HepG2 (cell line): ENCODE measurements around the gene P2RX2. TPM values are rescaled to one million over a fixed set of nuclear protein-coding genes. Genes with fewer than 3 reads are reported as not detected.

Experiments used
- GABPA ChIP-seq, 2 experiments: IDR thresholded peaks; 2 replicates each; pipeline ENCODE4 v1.6.1; 2011 to 2016; ENCODE audit warnings: low read depth in 2 of 2, low read length in 1 of 2, missing biosample characterization in 1 of 2, missing genetic modification characterization in 1 of 2
- HBP1 ChIP-seq: IDR thresholded peaks from 2 replicates; pipeline ENCODE4 v1.6.1; 2016; ENCODE audit warnings: low read depth, control low read depth
- HDAC1 ChIP-seq: sonication (generic); formaldehyde crosslinking; IDR thresholded peaks from 2 replicates; pipeline ENCODE4 v1.5.1; 2020; ENCODE audit warnings: mild to moderate bottlenecking, missing genetic modification reagents
- HNRNPL ChIP-seq: fragments of 200-400 bp; formaldehyde crosslinking; IDR thresholded peaks from 2 replicates; pipeline ENCODE4 v1.6.1; 2017; ENCODE audit warnings: mild to moderate bottlenecking, low read depth, low read length
- IRF9 ChIP-seq: sonication (generic); formaldehyde crosslinking; IDR thresholded peaks from 2 replicates; pipeline ENCODE4 v1.8.0; 2022; ENCODE audit warnings: missing genetic modification reagents, mild to moderate bottlenecking, borderline replicate concordance
- MAFF ChIP-seq: IDR thresholded peaks from 2 replicates; pipeline ENCODE4 v1.6.1; 2011; ENCODE audit warnings: low read depth, low read length, improper control_type of control experiment
- NR1H2 ChIP-seq: sonication (generic); formaldehyde crosslinking; IDR thresholded peaks from 2 replicates; pipeline ENCODE4 v1.8.1; 2022; ENCODE audit warnings: low read depth, missing genetic modification reagents, borderline replicate concordance
- NR3C1 ChIP-seq: sonication (generic); formaldehyde crosslinking; IDR thresholded peaks from 2 replicates; pipeline ENCODE4 v1.4.0; 2020; ENCODE audit warnings: missing genetic modification reagents
- PRDM15 ChIP-seq: sonication (generic); formaldehyde crosslinking; IDR thresholded peaks from 2 replicates; pipeline ENCODE4 v1.4.0; 2020; ENCODE audit warnings: missing genetic modification reagents
- SAP130 ChIP-seq: IDR thresholded peaks from 2 replicates; pipeline ENCODE4 v1.6.1; 2016; ENCODE audit warnings: low read depth
- TGIF2 ChIP-seq: IDR thresholded peaks from 2 replicates; pipeline ENCODE4 v1.6.1; 2016; ENCODE audit warnings: control low read depth, missing compliant biosample characterization
- ZBTB38 ChIP-seq: sonication (generic); formaldehyde crosslinking; IDR thresholded peaks from 2 replicates; pipeline ENCODE4 v1.5.1; 2020; ENCODE audit warnings: mild to moderate bottlenecking, missing genetic modification reagents
- ZC3H4 ChIP-seq: sonication (generic); formaldehyde crosslinking; IDR thresholded peaks from 2 replicates; pipeline ENCODE4 v1.4.0; 2020; ENCODE audit warnings: missing genetic modification reagents, borderline replicate concordance
- ZNF124 ChIP-seq: sonication (generic); formaldehyde crosslinking; IDR thresholded peaks from 2 replicates; pipeline ENCODE4 v1.4.0; 2020; ENCODE audit warnings: missing genetic modification reagents
- ZNF430 ChIP-seq: sonication (generic); formaldehyde crosslinking; IDR thresholded peaks from 2 replicates; pipeline ENCODE4 v1.9.0; 2021; ENCODE audit warnings: mild to moderate bottlenecking, missing genetic modification reagents
- ZNF687 ChIP-seq: sonication (generic); formaldehyde crosslinking; IDR thresholded peaks from 2 replicates; pipeline ENCODE4 v1.5.1; 2020; ENCODE audit warnings: mild to moderate bottlenecking, missing genetic modification reagents, moderate library complexity
- ZNF720 ChIP-seq: sonication (generic); formaldehyde crosslinking; IDR thresholded peaks from 2 replicates; pipeline ENCODE4 v1.4.0; 2020; ENCODE audit warnings: missing genetic modification reagents
- ZSCAN25 ChIP-seq: sonication (generic); formaldehyde crosslinking; IDR thresholded peaks from 2 replicates; pipeline ENCODE4 v1.8.0; 2022; ENCODE audit warnings: mild to moderate bottlenecking, missing genetic modification reagents
- polyA plus RNA-seq, 8 experiments: library from polyadenylated mRNA; depleted of rRNA in 3 of 8; stranded (reverse) in 7 of 8; unstranded in 1 of 8; fragments of >200 nt; fragmentation: Illumina TruSeq in 4 of 8; extraction: Trizol in 4 of 8; gene quantifications; 2 replicates each; pipeline versions ENCODE4 v1.2.1 to v1.2.3, GENCODE V29; 2011 to 2016; ENCODE audit warnings: low read depth in 4 of 8, missing spikeins in 1 of 8, mixed read lengths in 1 of 8; ENCODE audit not compliant: insufficient read depth in 1 of 8
- total RNA-seq, 5 experiments: library from RNA; depleted of rRNA; stranded (reverse); fragments of >200 nt; fragmentation: Illumina TruSeq; extraction: Trizol; gene quantifications; 2 replicates each; pipeline ENCODE4 v1.2.3, GENCODE V29; 2016; ENCODE audit warnings: low read depth in 1 of 5

The P2RX2 gene
- total and polyA plus RNA-seq, 2 of the 13 experiments (the other 11 are each of a cell fraction or from before 2014, with no cell fraction given), result not detected

GRCh38 chr12:132602572-132603239 lies 15.9 kb upstream of the P2RX2 start (continued):
- TF ChIP-seq HNRNPL (0 out of 2 replicates have a peak, but pooled peaks have one; percentile 29), HDAC1 (CRISPR knock-in tag) (peak; percentile 29; the same call in 1 of the 2 replicates), ZNF124 (no peak), PRDM15 (no peak), SAP130 (CRISPR knock-in tag) (no peak), MAFF (no peak), ZBTB38 (0 out of 2 replicates have a peak, but pooled peaks have one; percentile 33), HBP1 (CRISPR knock-in tag) (no peak), ZSCAN25 (CRISPR knock-in tag) (peak; percentile 58; the same call in 1 of the 2 replicates), NR1H2 (no peak), TGIF2 (CRISPR knock-in tag) (no peak), ZNF430 (CRISPR knock-in tag) (0 out of 2 replicates have a peak, but pooled peaks have one; percentile 30), ZNF720 (no peak), NR3C1 (CRISPR knock-in tag) (no peak), ZNF687 (peak; percentile 64), GABPA (IDR thresholded peaks at IDR 0.05; ENCODE audit: low read depth, low read length) (no peak), GABPA (CRISPR knock-in tag; IDR thresholded peaks at IDR 0.05; ENCODE audit: low read depth) (peak; percentile 60; the same call in 1 of the 2 replicates), IRF9 (CRISPR knock-in tag) (no peak), ZC3H4 (CRISPR knock-in tag) (no peak)
